Thoracic aorta (tissue), 2 donors: ENCODE data around the gene LLGL1. TPM values are rescaled to one million over a fixed set of nuclear protein-coding genes. Genes with fewer than 3 reads are reported as not detected.

ENCODE experiments used
- ATAC-seq: fragments of 150-250 bp; one replicate; pipeline ENCODE4 v1.8.0; 2017; ENCODE audit warnings: low read depth; ENCODE audit not compliant: insufficient number of reproducible peaks, low FRiP score
- DNase-seq: peaks from one replicate; pipeline ENCODE4 v3.0.0-alpha.2; 2020; ENCODE audit warnings: low spot score
- H3K27ac ChIP-seq, 2 donors: fragments of 200-600 bp; sonication (generic); 1 replicate in 1 of 2; 2 replicates in 1 of 2; pipeline ENCODE4 v1.5.1; 2016; ENCODE audit warnings: mild to moderate bottlenecking in 2 of 2, moderate library complexity in 2 of 2
- H3K27me3 ChIP-seq: fragments of 200-600 bp; sonication (generic); replicated peaks from 2 replicates; pipeline ENCODE4 v1.6.0; 2016; ENCODE audit warnings: mild to moderate bottlenecking; ENCODE audit not compliant: insufficient read depth
- H3K36me3 ChIP-seq: fragments of 200-600 bp; sonication (generic); one replicate; pipeline ENCODE4 v1.5.1; 2016
- H3K4me1 ChIP-seq, 2 donors: fragments of 200-600 bp; sonication (generic); 1 replicate in 1 of 2; 2 replicates in 1 of 2; pipeline versions ENCODE4 v1.5.1 to v1.6.0; 2016; ENCODE audit warnings: low read depth in 2 of 2, mild to moderate bottlenecking in 1 of 2; ENCODE audit not compliant: control insufficient read depth in 1 of 2
- H3K4me3 ChIP-seq: fragments of 200-600 bp; sonication (generic); 2 replicates; pipeline ENCODE4 v1.5.1; 2016; ENCODE audit warnings: mild to moderate bottlenecking
- H3K9me3 ChIP-seq: fragments of 200-600 bp; sonication (generic); 2 replicates; pipeline ENCODE4 v1.5.1; 2016
- total RNA-seq, 2 donors: library from RNA; depleted of rRNA; stranded (reverse); fragments of >200 nt; gene quantifications; one replicate each; pipeline versions ENCODE4 v1.1.0 to v1.2.3, GENCODE V29; 2016
- TF ChIP-seq, protein P1 (sequence below): fragments of 200-600 bp; sonication (generic); IDR thresholded peaks from one replicate; pipeline ENCODE4 v1.5.1; 2019; ENCODE audit warnings: antibody characterized with exemption

LLGL1 gene
- total RNA-seq, 2 donors from 2014 or later, result 17.1 to 30.3 TPM

- no peak overlapping the region for H3K4me3 ChIP-seq
- no peak overlapping the region for H3K27ac ChIP-seq
- ATAC-seq (no peak), DNase-seq (no peak)
- peaks cover 33% of the 10 kb centered on the region for H3K36me3 ChIP-seq
- TF ChIP-seq, protein P1, sequence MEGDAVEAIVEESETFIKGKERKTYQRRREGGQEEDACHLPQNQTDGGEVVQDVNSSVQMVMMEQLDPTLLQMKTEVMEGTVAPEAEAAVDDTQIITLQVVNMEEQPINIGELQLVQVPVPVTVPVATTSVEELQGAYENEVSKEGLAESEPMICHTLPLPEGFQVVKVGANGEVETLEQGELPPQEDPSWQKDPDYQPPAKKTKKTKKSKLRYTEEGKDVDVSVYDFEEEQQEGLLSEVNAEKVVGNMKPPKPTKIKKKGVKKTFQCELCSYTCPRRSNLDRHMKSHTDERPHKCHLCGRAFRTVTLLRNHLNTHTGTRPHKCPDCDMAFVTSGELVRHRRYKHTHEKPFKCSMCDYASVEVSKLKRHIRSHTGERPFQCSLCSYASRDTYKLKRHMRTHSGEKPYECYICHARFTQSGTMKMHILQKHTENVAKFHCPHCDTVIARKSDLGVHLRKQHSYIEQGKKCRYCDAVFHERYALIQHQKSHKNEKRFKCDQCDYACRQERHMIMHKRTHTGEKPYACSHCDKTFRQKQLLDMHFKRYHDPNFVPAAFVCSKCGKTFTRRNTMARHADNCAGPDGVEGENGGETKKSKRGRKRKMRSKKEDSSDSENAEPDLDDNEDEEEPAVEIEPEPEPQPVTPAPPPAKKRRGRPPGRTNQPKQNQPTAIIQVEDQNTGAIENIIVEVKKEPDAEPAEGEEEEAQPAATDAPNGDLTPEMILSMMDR, result no peak
- H3K4me1 ChIP-seq, result peaks cover 0 to 6% of the 10 kb centered on the region in 2 donors
- no peaks in the 10 kb centered on the region for H3K27me3 ChIP-seq
- no peaks in the 10 kb centered on the region for H3K9me3 ChIP-seq
Observed at GRCh38 chr17:18236494-18236893, 11.1 kb downstream of the LLGL1 start.

GRCh38 chr17:18237461-18237860 lies 12.0 kb downstream of the LLGL1 start:
- ATAC-seq (no peak), DNase-seq (no peak)
- Histone ChIP-seq H3K9me3 (no peaks in the 10 kb centered on the region), H3K4me3 (no peak overlapping the region), H3K4me1 (peaks cover 0 to 6% of the 10 kb centered on the region in 2 donors), H3K27me3 (no peaks in the 10 kb centered on the region), H3K36me3 (peaks cover 39% of the 10 kb centered on the region), H3K27ac (no peak overlapping the region)
- TF ChIP-seq, protein P1, result no peak

- no peak overlapping the region for H3K27ac ChIP-seq
- ATAC-seq (no peak), DNase-seq (no peak)
- no peak overlapping the region for H3K4me3 ChIP-seq
- peaks cover 0 to 6% of the 10 kb centered on the region in 2 donors for H3K4me1 ChIP-seq
- no peaks in the 10 kb centered on the region for H3K27me3 ChIP-seq
- H3K9me3 ChIP-seq, result no peaks in the 10 kb centered on the region
- TF ChIP-seq, protein P1, result no peak
- H3K36me3 ChIP-seq, result peaks cover 34% of the 10 kb centered on the region
Observed at GRCh38 chr17:18238299-18238698, 12.9 kb downstream of the LLGL1 start.

DNA sequence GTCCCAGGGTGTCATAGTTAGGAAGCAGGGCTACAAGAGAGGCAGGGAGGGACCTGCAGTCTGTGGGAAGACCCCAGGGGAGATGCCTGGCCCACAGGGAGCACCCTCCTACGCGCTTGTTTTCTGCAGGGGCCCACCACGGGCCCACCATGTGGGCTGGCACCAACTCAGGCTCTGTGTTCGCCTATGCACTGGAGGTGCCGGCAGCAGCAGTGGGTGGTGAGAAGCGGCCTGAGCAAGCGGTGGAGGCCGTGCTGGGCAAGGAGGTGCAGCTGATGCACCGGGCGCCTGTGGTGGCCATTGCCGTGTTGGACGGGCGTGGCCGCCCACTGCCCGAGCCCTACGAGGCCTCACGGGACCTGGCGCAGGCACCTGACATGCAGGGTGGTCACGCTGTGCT lies 15.0 kb downstream of the LLGL1 start:
- Histone ChIP-seq H3K36me3 (peaks cover 33% of the 10 kb centered on the region), H3K4me3 (no peak overlapping the region), H3K27me3 (no peaks in the 10 kb centered on the region), H3K4me1 (peaks cover 0 to 3% of the 10 kb centered on the region in 2 donors), H3K27ac (no peak overlapping the region), H3K9me3 (no peaks in the 10 kb centered on the region)
- DNase-seq (no peak), ATAC-seq (no peak)
- TF ChIP-seq, protein P1, result no peak

GRCh38 chr17:18241229-18241871 lies 15.9 kb downstream of the LLGL1 start:
- Histone ChIP-seq H3K36me3 (peaks cover 42% of the 10 kb centered on the region), H3K27me3 (no peaks in the 10 kb centered on the region), H3K9me3 (no peaks in the 10 kb centered on the region), H3K4me3 (no peak overlapping the region), H3K4me1 (no peaks in the 10 kb centered on the region), H3K27ac (no peak overlapping the region)
- no peak for DNase-seq
- TF ChIP-seq, protein P1, result no peak
- ATAC-seq, result no peak
